Keratinocyte (primary cell): Measurements from ENCODE around the gene NVL. TPM values are rescaled to one million over a fixed set of nuclear protein-coding genes. Genes with fewer than 3 reads are reported as not detected.

Experiments used
- DNase-seq: peaks from one replicate; pipeline ENCODE4 v3.0.0-alpha.2; 2011; ENCODE audit warnings: low read depth, missing footprints, low spot score
- FAIRE-seq: peaks from 2 replicates; lab custom pipeline; 2011; peaks lifted over from hg19 to GRCh38; lab: Jason Lieb, UNC
- H2AFZ ChIP-seq: 2 replicates; pipeline ENCODE4 v1.6.0; 2012; ENCODE audit warnings: low read length, control low read depth, inconsistent platforms; ENCODE audit not compliant: control insufficient read depth
- H3K27ac ChIP-seq: 2 replicates; pipeline ENCODE4 v1.5.1; 2011; ENCODE audit warnings: low read length; ENCODE audit not compliant: control insufficient read depth, insufficient read depth
- H3K27me3 ChIP-seq: 3 replicates; pipeline ENCODE4 v1.6.0; 2011; ENCODE audit warnings: low read length; ENCODE audit not compliant: control insufficient read depth, insufficient read depth; ENCODE audit errors: extremely low read depth
- H3K36me3 ChIP-seq, 2 experiments: 2 replicates in 1 of 2; 3 replicates in 1 of 2; pipeline ENCODE4 v1.5.1; 2011; ENCODE audit warnings: low read length in 2 of 2, mild to moderate bottlenecking in 1 of 2; ENCODE audit not compliant: control insufficient read depth in 2 of 2, insufficient read depth in 2 of 2; ENCODE audit errors: extremely low read depth in 1 of 2
- H3K4me1 ChIP-seq: 3 replicates; pipeline ENCODE4 v1.5.1; 2011; ENCODE audit warnings: low read length; ENCODE audit not compliant: control insufficient read depth, insufficient read depth; ENCODE audit errors: extremely low read depth
- H3K4me2 ChIP-seq: 3 replicates; pipeline ENCODE4 v1.6.0; 2011; ENCODE audit warnings: low read depth, low read length; ENCODE audit not compliant: control insufficient read depth, insufficient read depth; ENCODE audit errors: extremely low read depth
- H3K4me3 ChIP-seq, 3 experiments: fragments of 200-600 bp in 1 of 3; sonication (generic) in 1 of 3; 2 replicates in 2 of 3; 3 replicates in 1 of 3; pipeline ENCODE4 v1.5.1; 2011 to 2016; ENCODE audit warnings: low read length in 3 of 3, mild to moderate bottlenecking in 3 of 3, control low read depth in 2 of 3, inconsistent platforms in 1 of 3, low read depth in 1 of 3, mixed read lengths in 1 of 3, mixed run types in 1 of 3, moderate library complexity in 1 of 3; ENCODE audit not compliant: control insufficient read depth in 2 of 3, insufficient read depth in 2 of 3; ENCODE audit errors: extremely low read depth in 1 of 3
- H3K79me2 ChIP-seq: 2 replicates; pipeline ENCODE4 v1.6.0; 2012; ENCODE audit warnings: low read length; ENCODE audit not compliant: control insufficient read depth, insufficient read depth
- H3K9ac ChIP-seq: 3 replicates; pipeline ENCODE4 v1.6.0; 2011; ENCODE audit warnings: low read length; ENCODE audit not compliant: control insufficient read depth, insufficient read depth; ENCODE audit errors: extremely low read depth
- H3K9me1 ChIP-seq: 3 replicates; pipeline ENCODE4 v1.6.0; 2011; ENCODE audit warnings: low read length; ENCODE audit not compliant: control insufficient read depth, insufficient read depth; ENCODE audit errors: extremely low read depth
- H3K9me3 ChIP-seq: 2 replicates; pipeline ENCODE4 v1.5.1; 2012; ENCODE audit warnings: low read depth, low read length; ENCODE audit not compliant: control insufficient read depth
- H4K20me1 ChIP-seq: 3 replicates; pipeline ENCODE4 v1.6.0; 2011; ENCODE audit warnings: low read length; ENCODE audit not compliant: control insufficient read depth, insufficient read depth; ENCODE audit errors: extremely low read depth
- EZH2 ChIP-seq: IDR thresholded peaks from one replicate; pipeline ENCODE4 v1.6.1; 2012; ENCODE audit warnings: inconsistent platforms, mild to moderate bottlenecking, low read length, moderate library complexity
- dilution Hi-C: fragments of 300-500 bp; cut with MboI; formaldehyde crosslinking; loops from one replicate; pipeline ENCODE4 v1.7.0; 2020; ENCODE audit warnings: low sequenced_read_pairs; ENCODE audit not compliant: extremely low pct_ligation_motif_present
- polyA plus RNA-seq, 5 experiments: library from polyadenylated mRNA; depleted of rRNA in 3 of 5; stranded (reverse) in 3 of 5; stranded (forward) in 1 of 5; unstranded in 1 of 5; fragments of >200 nt; gene quantifications; 1 replicate in 1 of 5; 2 replicates in 3 of 5; 3 replicates in 1 of 5; pipeline versions ENCODE4 v1.2.1 to v1.2.3, GENCODE V29; 2011 to 2012; ENCODE audit warnings: missing spikeins in 2 of 5, low read depth in 1 of 5, low replicate concordance in 1 of 5
- TF ChIP-seq, protein P1 (sequence below), 3 experiments: IDR thresholded peaks in 1 of 3; conservative IDR thresholded peaks in 1 of 3; optimal IDR thresholded peaks in 1 of 3; 2 replicates in 2 of 3; 3 replicates in 1 of 3; pipeline versions ENCODE3 to v1.5.1; 2011; ENCODE audit warnings: low read length in 3 of 3, mild to moderate bottlenecking in 3 of 3, moderate library complexity in 2 of 3, control low read depth in 1 of 3, inconsistent platforms in 1 of 3; ENCODE audit not compliant: insufficient read depth in 2 of 3; ENCODE audit errors: extremely low read depth in 1 of 3

NVL gene
- polyA plus RNA-seq, 1 donor (not counting 4 experiments of a cell fraction or from before 2014, with no cell fraction given) = 24.9 TPM

DNA sequence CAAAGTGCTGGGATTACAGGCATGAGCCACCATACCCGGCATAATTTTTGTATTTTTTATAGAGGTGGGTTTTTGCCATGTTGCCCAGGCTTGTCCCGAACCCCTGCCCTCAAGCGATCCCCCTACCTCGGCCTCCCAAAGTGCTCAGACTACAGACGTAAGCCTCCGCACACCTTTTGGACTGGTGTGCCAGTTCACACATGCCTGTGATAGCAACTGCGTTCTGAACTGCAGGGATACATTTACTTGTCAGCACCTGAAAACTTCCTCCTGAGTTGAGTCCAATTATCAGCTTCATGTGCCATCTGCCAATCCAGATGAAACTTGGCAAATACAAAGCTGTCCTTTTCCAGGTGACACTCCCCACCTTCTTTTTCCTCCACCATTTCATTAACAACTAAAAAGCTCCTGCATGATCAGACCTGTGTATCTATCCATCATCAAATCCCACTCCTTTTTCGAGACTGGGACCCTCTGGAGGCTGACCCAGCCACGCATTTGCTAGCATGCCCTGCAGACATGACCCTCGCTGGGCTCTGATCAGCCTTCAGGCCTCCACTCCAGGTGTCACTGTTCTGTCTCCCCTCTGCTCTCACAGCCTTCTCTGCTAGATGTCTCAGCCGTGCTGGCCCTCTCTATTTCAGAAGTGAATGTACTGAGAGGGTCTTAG is 149.1 kb downstream of the NVL start:
- FAIRE-seq (peak; percentile 98), DNase-seq (no peak)
- peak overlapping the region; percentile 73 for H3K27ac ChIP-seq

DNA sequence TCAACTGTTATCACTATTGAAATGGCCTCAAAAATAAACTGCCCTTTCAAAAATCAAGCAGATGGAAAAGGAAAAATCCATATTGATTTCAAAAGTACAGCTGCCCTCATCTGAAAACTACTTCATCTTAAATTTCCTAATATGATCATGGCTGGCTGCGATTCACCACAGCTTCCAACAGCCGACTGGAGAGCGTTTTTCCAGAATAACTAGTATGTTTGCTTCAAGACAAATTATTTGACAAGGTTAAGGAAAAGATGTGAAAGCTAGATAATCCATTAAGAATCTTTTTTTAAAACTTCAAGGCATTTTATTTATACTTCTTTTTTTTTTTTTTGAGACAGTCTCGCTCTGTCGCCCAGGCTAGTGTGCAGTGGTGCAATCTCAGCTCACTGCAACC is 151.1 kb downstream of the NVL start:
- dilution Hi-C loops = no loop called here
- DNase-seq (no peak), FAIRE-seq (no peak)
- Histone ChIP-seq H3K4me1 (peaks cover 24% of the 10 kb centered on the region), H3K9me1 (no peaks in the 10 kb centered on the region), H3K27me3 (no peaks in the 10 kb centered on the region), H3K36me3 (no peaks in the 10 kb centered on the region), H4K20me1 (no peaks in the 10 kb centered on the region), H2AFZ (no peak overlapping the region), H3K27ac (no peak overlapping the region), H3K79me2 (peaks cover 8% of the 10 kb centered on the region), H3K4me2 (peak overlapping the region; percentile 8), H3K9me3 (no peaks in the 10 kb centered on the region), H3K9ac (no peak overlapping the region), H3K4me3 (no peak overlapping the region)
- no peak for TF ChIP-seq EZH2

More for the DNA sequence above, 149.1 kb downstream of the NVL start:
- peak overlapping the region; percentile 86 for H3K4me2 ChIP-seq
- H3K9ac ChIP-seq = peak overlapping the region; percentile 25
- dilution Hi-C loops = no loop called here
- no peak overlapping the region for H3K4me3 ChIP-seq
- H3K4me1 ChIP-seq = peaks cover 25% of the 10 kb centered on the region
- H4K20me1 ChIP-seq = no peaks in the 10 kb centered on the region
- TF ChIP-seq EZH2 = no peak
- TF ChIP-seq, protein P1, sequence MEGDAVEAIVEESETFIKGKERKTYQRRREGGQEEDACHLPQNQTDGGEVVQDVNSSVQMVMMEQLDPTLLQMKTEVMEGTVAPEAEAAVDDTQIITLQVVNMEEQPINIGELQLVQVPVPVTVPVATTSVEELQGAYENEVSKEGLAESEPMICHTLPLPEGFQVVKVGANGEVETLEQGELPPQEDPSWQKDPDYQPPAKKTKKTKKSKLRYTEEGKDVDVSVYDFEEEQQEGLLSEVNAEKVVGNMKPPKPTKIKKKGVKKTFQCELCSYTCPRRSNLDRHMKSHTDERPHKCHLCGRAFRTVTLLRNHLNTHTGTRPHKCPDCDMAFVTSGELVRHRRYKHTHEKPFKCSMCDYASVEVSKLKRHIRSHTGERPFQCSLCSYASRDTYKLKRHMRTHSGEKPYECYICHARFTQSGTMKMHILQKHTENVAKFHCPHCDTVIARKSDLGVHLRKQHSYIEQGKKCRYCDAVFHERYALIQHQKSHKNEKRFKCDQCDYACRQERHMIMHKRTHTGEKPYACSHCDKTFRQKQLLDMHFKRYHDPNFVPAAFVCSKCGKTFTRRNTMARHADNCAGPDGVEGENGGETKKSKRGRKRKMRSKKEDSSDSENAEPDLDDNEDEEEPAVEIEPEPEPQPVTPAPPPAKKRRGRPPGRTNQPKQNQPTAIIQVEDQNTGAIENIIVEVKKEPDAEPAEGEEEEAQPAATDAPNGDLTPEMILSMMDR (optimal IDR thresholded peaks at IDR 0.05 in 1 of 3, IDR thresholded peaks at IDR 0.05 in 1 of 3, conservative IDR thresholded peaks at IDR 0.05 in 1 of 3; ENCODE audit: extremely low read depth in 1 of 3, insufficient read depth in 2 of 3, low read length in 3 of 3) = no peak
- H2AFZ ChIP-seq = peak overlapping the region; percentile 57
- no peaks in the 10 kb centered on the region for H3K36me3 ChIP-seq
- H3K79me2 ChIP-seq = peaks cover 28% of the 10 kb centered on the region
- no peaks in the 10 kb centered on the region for H3K27me3 ChIP-seq
- H3K9me1 ChIP-seq = no peaks in the 10 kb centered on the region
- H3K9me3 ChIP-seq = no peaks in the 10 kb centered on the region
